ENCODE data around the gene IGFLR1. TPM values are rescaled to one million over a fixed set of nuclear protein-coding genes. Genes with fewer than 3 reads are reported as not detected.

Gene IGFLR1
- polyA plus RNA-seq, 2 of the 4 experiments (the other 2 are of a cell fraction), result 6.4 to 14.4 TPM

DNA sequence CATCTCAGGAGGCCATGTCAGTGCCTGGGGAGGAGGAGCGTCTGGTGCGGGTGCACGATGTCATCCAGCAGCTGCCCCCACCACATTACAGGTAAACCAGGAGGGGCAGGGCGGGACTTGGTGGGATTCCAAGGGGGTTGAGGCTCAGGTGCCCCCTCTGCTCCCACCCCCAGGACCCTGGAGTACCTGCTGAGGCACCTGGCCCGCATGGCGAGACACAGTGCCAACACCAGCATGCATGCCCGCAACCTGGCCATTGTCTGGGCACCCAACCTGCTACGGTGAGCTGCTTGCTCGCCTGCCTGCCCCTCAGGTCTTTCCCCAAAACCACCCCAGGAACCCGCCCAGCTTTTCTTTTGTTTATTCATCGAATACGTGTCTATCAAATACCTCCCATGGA, 40.3 kb upstream of the IGFLR1 start:
- no peaks in the 10 kb centered on the region for H3K4me1 ChIP-seq
- 89% methylated on average over 12 of the region's 12 CpGs for WGBS (ENCODE audit: missing lambda C conversion rate)
- TF ChIP-seq PHF8 (IDR thresholded peaks at IDR 0.05; ENCODE audit: borderline replicate concordance, low read depth), result no peak
- TF ChIP-seq ZNF302 (CRISPR knock-in tag; IDR thresholded peaks at IDR 0.05), result no peak
- no peak for TF ChIP-seq FOSL2 (IDR thresholded peaks at IDR 0.05)
- TF ChIP-seq FOSL2 (CRISPR knock-in tag; IDR thresholded peaks at IDR 0.05), result no peak
- TF ChIP-seq, protein P1, sequence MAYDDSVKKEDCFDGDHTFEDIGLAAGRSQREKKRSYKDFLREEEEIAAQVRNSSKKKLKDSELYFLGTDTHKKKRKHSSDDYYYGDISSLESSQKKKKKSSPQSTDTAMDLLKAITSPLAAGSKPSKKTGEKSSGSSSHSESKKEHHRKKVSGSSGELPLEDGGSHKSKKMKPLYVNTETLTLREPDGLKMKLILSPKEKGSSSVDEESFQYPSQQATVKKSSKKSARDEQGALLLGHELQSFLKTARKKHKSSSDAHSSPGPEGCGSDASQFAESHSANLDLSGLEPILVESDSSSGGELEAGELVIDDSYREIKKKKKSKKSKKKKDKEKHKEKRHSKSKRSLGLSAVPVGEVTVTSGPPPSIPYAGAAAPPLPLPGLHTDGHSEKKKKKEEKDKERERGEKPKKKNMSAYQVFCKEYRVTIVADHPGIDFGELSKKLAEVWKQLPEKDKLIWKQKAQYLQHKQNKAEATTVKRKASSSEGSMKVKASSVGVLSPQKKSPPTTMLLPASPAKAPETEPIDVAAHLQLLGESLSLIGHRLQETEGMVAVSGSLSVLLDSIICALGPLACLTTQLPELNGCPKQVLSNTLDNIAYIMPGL (CRISPR knock-in tag; IDR thresholded peaks at IDR 0.05; ENCODE audit: borderline replicate concordance), result no peak
- TF ChIP-seq ZSCAN20 (CRISPR knock-in tag; IDR thresholded peaks at IDR 0.05), result no peak
- no peak for TF ChIP-seq ZFP36 (IDR thresholded peaks at IDR 0.05; ENCODE audit: borderline replicate concordance, partially characterized antibody)
- TF ChIP-seq MYC (IDR thresholded peaks at IDR 0.05; ENCODE audit: borderline replicate concordance, low read length), result no peak
- TF ChIP-seq HOXB5 (CRISPR knock-in tag; IDR thresholded peaks at IDR 0.05), result no peak
- TF ChIP-seq EHMT2 (IDR thresholded peaks at IDR 0.05; ENCODE audit: low read depth), result no peak
- no peak for TF ChIP-seq CHD4 (IDR thresholded peaks at IDR 0.05; ENCODE audit: borderline replicate concordance)
- no peak for TF ChIP-seq HOXA7 (CRISPR knock-in tag; IDR thresholded peaks at IDR 0.05)
- TF ChIP-seq, protein P2, sequence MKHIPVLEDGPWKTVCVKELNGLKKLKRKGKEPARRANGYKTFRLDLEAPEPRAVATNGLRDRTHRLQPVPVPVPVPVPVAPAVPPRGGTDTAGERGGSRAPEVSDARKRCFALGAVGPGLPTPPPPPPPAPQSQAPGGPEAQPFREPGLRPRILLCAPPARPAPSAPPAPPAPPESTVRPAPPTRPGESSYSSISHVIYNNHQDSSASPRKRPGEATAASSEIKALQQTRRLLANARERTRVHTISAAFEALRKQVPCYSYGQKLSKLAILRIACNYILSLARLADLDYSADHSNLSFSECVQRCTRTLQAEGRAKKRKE (CRISPR knock-in tag; IDR thresholded peaks at IDR 0.05; ENCODE audit: low read depth), result no peak
- TF ChIP-seq TFCP2L1 (CRISPR knock-in tag; IDR thresholded peaks at IDR 0.05), result no peak
- TF ChIP-seq, protein P3, sequence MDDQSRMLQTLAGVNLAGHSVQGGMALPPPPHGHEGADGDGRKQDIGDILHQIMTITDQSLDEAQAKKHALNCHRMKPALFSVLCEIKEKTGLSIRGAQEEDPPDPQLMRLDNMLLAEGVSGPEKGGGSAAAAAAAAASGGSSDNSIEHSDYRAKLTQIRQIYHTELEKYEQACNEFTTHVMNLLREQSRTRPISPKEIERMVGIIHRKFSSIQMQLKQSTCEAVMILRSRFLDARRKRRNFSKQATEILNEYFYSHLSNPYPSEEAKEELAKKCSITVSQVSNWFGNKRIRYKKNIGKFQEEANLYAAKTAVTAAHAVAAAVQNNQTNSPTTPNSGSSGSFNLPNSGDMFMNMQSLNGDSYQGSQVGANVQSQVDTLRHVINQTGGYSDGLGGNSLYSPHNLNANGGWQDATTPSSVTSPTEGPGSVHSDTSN (IDR thresholded peaks at IDR 0.05), result no peak
- no peak for TF ChIP-seq SREBF2 (IDR thresholded peaks at IDR 0.05)
- TF ChIP-seq MAZ (IDR thresholded peaks at IDR 0.05; ENCODE audit: borderline replicate concordance, low read depth, low read length), result no peak
- TF ChIP-seq, protein P4, sequence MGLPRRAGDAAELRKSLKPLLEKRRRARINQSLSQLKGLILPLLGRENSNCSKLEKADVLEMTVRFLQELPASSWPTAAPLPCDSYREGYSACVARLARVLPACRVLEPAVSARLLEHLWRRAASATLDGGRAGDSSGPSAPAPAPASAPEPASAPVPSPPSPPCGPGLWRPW (IDR thresholded peaks at IDR 0.05), result no peak
- no peak for TF ChIP-seq JUNB (IDR thresholded peaks at IDR 0.05)
- ChIA-PET CTCF (interaction anchor here (1.2 to 1.7 kb wide), 2 partner anchors 9 to 12 kb away, joined by 3 to 5 read pairs; no protein-coding TSS in a partner anchor), POLR2A (no interaction called here)
- no peak overlapping the region for H3K4me2 ChIP-seq
- H3K27ac ChIP-seq, result no peak overlapping the region
- H3K4me3 ChIP-seq, result no peak overlapping the region
- H3K9me3 ChIP-seq, result no peaks in the 10 kb centered on the region
- FAIRE-seq (no peak), DNase-seq (ENCODE audit: low read depth in 1 of 2, low spot score in 1 of 2) (no peak), ATAC-seq (no peak)

DNA sequence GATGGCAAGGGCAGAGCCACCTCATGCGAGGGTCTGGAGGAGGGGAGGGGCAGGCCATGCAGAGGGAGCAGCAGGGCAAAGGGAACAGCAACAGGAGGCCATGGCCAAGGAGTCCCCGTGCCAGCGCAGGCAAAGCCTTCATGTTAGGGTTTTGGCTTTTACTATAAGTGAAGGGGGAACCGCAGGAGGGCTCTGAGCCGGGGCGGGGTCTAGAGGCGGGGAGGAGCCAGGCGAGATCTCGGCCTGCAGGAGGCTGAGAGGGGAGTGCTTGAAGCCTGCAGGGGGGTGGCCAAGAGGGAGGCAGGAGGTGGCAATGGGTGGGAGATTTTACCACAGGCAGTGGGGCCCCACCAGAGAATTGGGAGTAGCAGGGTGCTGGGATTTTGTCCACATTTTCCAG, 39.4 kb upstream of the IGFLR1 start:
- WGBS (ENCODE audit: missing lambda C conversion rate), result 75% methylated on average over 9 of the region's 9 CpGs
- no peak for FAIRE-seq

DNA sequence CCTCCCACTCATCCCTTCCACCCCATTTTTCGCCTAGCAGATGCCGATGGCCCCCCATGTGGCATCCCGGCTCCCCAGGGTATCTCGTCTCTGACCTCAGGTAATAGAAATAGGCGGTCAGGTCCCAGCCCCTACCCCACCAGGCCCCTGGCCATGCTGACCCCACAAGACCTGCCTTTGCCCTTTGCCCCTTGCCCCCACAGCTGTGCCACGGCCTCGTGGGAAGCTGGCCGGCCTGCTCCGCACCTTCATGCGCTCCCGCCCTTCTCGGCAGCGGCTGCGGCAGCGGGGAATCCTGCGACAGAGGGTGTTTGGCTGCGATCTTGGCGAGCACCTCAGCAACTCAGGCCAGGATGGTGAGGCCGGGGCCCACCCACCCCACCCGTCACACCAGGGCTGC, 38.5 kb upstream of the IGFLR1 start:
- no peak for FAIRE-seq
- CTCF ChIA-PET, result interaction anchor here (0.8 to 1.1 kb wide), 3 partner anchors 8 to 39 kb away, joined by 3 to 4 read pairs (median 3); no protein-coding TSS in a partner anchor
- DNase-seq (ENCODE audit: low read depth in 1 of 2, low spot score in 1 of 2), result no peak
- no peak for ATAC-seq
- H3K4me2 ChIP-seq, result no peak overlapping the region
- POLR2A ChIA-PET, result interaction anchor here (0.9 kb wide), 1 partner anchor 32 kb away, joined by 4 read pairs; the partner anchor contains the start of gene LIN37
- H3K27ac ChIP-seq, result no peak overlapping the region
- H3K4me3 ChIP-seq, result no peak overlapping the region
- no peaks in the 10 kb centered on the region for H3K9me3 ChIP-seq
- WGBS (ENCODE audit: missing lambda C conversion rate), result 91% methylated on average over 18 of the region's 20 CpGs
- peaks cover 9% of the 10 kb centered on the region for H3K4me1 ChIP-seq
- no peak for TF ChIP-seq ZNF302 (CRISPR knock-in tag; IDR thresholded peaks at IDR 0.05)
- TF ChIP-seq, protein P5, sequence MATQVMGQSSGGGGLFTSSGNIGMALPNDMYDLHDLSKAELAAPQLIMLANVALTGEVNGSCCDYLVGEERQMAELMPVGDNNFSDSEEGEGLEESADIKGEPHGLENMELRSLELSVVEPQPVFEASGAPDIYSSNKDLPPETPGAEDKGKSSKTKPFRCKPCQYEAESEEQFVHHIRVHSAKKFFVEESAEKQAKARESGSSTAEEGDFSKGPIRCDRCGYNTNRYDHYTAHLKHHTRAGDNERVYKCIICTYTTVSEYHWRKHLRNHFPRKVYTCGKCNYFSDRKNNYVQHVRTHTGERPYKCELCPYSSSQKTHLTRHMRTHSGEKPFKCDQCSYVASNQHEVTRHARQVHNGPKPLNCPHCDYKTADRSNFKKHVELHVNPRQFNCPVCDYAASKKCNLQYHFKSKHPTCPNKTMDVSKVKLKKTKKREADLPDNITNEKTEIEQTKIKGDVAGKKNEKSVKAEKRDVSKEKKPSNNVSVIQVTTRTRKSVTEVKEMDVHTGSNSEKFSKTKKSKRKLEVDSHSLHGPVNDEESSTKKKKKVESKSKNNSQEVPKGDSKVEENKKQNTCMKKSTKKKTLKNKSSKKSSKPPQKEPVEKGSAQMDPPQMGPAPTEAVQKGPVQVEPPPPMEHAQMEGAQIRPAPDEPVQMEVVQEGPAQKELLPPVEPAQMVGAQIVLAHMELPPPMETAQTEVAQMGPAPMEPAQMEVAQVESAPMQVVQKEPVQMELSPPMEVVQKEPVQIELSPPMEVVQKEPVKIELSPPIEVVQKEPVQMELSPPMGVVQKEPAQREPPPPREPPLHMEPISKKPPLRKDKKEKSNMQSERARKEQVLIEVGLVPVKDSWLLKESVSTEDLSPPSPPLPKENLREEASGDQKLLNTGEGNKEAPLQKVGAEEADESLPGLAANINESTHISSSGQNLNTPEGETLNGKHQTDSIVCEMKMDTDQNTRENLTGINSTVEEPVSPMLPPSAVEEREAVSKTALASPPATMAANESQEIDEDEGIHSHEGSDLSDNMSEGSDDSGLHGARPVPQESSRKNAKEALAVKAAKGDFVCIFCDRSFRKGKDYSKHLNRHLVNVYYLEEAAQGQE (IDR thresholded peaks at IDR 0.05), result no peak
- TF ChIP-seq FOSB (CRISPR knock-in tag; IDR thresholded peaks at IDR 0.05), result no peak
- no peak for TF ChIP-seq ZSCAN20 (CRISPR knock-in tag; IDR thresholded peaks at IDR 0.05)
- TF ChIP-seq, protein P6, sequence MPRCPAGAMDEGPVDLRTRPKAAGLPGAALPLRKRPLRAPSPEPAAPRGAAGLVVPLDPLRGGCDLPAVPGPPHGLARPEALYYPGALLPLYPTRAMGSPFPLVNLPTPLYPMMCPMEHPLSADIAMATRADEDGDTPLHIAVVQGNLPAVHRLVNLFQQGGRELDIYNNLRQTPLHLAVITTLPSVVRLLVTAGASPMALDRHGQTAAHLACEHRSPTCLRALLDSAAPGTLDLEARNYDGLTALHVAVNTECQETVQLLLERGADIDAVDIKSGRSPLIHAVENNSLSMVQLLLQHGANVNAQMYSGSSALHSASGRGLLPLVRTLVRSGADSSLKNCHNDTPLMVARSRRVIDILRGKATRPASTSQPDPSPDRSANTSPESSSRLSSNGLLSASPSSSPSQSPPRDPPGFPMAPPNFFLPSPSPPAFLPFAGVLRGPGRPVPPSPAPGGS (IDR thresholded peaks at IDR 0.05), result no peak
- no peak for TF ChIP-seq NR3C1 (IDR thresholded peaks at IDR 0.05)

More for the DNA sequence above, 39.4 kb upstream of the IGFLR1 start:
- ATAC-seq, result peak in 1 of 2 experiments; percentile 11; a peak in 2 of 6 replicates
- Histone ChIP-seq H3K27ac (no peak overlapping the region), H3K4me1 (no peaks in the 10 kb centered on the region), H3K9me3 (no peaks in the 10 kb centered on the region), H3K4me2 (no peak overlapping the region), H3K4me3 (no peak overlapping the region)
- ChIA-PET CTCF (interaction anchor here (1.2 to 1.7 kb wide), 2 partner anchors 8 to 13 kb away, joined by 3 to 5 read pairs; no protein-coding TSS in a partner anchor), POLR2A (no interaction called here)
- no peak for DNase-seq (ENCODE audit: low read depth in 1 of 2, low spot score in 1 of 2)
- TF ChIP-seq NFE2L2 (conservative IDR thresholded peaks at IDR 0.05; ENCODE audit: low read length), result no peak
